Retina (tissue), 1 donor: ENCODE measurements around the gene KRT72.

ENCODE experiments used
- DNase-seq: peaks from one replicate; pipeline ENCODE4 v3.0.0-alpha.2; 2016

KRT72 gene

GRCh38 chr12:52539083-52539820, 62.0 kb downstream of the KRT72 start:
- no peak for DNase-seq

GRCh38 chr12:52537101-52537500, 64.2 kb downstream of the KRT72 start:
- no peak for DNase-seq
